ENCODE data around the gene PLCB1.
"Not testable (repeated sequence)": the region's sequence is repeated elsewhere in the genome, so short reads cannot be mapped to it uniquely, and the experiment has no call there.

The PLCB1 gene

GRCh38 chr20:8849990-8850389 is 717.9 kb downstream of the PLCB1 start:
- FAIRE-seq (no peak), DNase-seq (ENCODE audit: insufficient read length) (no peak)
- no peak for TF ChIP-seq TAF1 (IDR thresholded peaks at IDR 0.05; ENCODE audit: borderline replicate concordance, low read depth, low read length)
- TF ChIP-seq POLR2A (IDR thresholded peaks at IDR 0.05; ENCODE audit: low read depth, low read length), result no peak
- TF ChIP-seq POLR2AphosphoS5 (IDR thresholded peaks at IDR 0.05; ENCODE audit: low read depth, low read length), result no peak

- TF ChIP-seq TAF1 (IDR thresholded peaks at IDR 0.05; ENCODE audit: borderline replicate concordance, low read depth, low read length), result no peak
- no peak for TF ChIP-seq POLR2A (IDR thresholded peaks at IDR 0.05; ENCODE audit: low read depth, low read length)
- TF ChIP-seq POLR2AphosphoS5 (IDR thresholded peaks at IDR 0.05; ENCODE audit: low read depth, low read length), result no peak
- FAIRE-seq (no peak), DNase-seq (ENCODE audit: insufficient read length) (no peak)
Measured at GRCh38 chr20:8851446-8851845, 719.4 kb downstream of the PLCB1 start.

GRCh38 chr20:8851919-8852318 is 719.9 kb downstream of the PLCB1 start:
- FAIRE-seq; DNase-seq (ENCODE audit: insufficient read length): not testable (repeated sequence)

DNA sequence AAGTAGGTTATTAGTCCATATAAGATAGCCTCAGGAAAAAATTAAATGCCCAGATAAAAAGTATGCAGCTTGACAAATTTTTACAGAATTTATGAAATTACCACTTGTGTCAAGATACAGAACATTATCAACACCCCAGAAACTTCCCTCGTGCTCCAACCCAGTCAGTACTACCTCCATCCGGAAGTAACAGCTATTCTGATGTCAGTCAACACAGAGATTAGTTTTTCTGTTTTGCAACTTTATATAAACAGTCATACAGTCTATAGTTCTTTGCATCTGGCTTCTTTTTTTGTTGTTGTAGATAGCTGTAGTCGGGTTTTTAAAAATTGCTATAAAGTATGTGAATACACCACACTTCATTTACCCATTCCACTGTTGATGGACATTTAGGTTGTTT is 721.1 kb downstream of the PLCB1 start:
- not testable (repeated sequence) for FAIRE-seq

DNA sequence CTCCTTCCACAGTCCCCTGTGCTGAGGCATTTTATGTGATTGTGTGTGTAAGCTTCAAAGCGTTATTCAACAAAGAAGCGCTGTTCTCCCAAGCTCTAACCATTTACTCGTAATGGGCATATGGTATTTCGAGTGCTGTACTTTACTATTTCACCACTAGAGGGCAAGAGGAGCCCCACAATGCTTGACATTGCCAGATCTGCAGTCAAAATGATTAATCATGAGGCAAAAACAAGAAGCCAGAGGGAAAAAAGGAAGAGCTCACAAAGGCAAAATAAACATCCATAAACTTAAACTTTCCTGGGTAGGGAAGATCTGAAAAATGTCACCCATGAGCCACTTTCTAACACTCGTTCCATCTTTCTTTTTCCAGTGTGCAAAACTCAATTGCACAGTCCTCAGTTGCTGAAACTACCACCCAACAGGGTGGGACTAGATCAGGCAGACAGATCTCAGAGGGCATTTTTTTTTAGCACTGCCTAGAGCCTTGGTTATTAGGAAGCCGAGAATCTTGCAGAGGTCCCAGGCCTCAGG is 721.8 kb downstream of the PLCB1 start:
- peak; percentile 85 for FAIRE-seq
- TF ChIP-seq TAF1 (IDR thresholded peaks at IDR 0.05; ENCODE audit: borderline replicate concordance, low read depth, low read length) (no peak), POLR2AphosphoS5 (IDR thresholded peaks at IDR 0.05; ENCODE audit: low read depth, low read length) (no peak), POLR2A (IDR thresholded peaks at IDR 0.05; ENCODE audit: low read depth, low read length) (no peak)

More for the DNA sequence above, 721.1 kb downstream of the PLCB1 start:
- DNase-seq (ENCODE audit: insufficient read length), result not testable (repeated sequence)

DNA sequence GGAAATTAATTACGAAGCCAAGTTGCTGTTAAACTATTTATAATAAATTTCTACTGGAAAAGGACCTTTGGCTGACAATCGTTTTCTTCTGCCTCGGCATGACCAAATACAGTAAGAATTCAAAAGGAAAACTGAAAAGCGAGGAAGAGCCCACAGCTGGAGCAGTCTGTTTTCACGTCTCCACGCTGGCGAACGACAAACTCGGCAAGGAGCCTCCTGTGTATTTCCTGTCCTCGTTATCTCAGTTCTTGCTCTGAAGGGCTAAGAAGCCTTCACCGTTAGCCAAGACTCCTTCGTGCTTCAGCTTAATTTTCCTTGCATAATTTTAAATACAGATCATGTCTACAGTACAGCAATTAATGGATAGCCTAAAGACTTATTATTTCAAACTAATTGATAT is 722.5 kb downstream of the PLCB1 start:
- TF ChIP-seq POLR2A (IDR thresholded peaks at IDR 0.05; ENCODE audit: low read depth, low read length) (no peak), TAF1 (IDR thresholded peaks at IDR 0.05; ENCODE audit: borderline replicate concordance, low read depth, low read length) (no peak), POLR2AphosphoS5 (IDR thresholded peaks at IDR 0.05; ENCODE audit: low read depth, low read length) (no peak)
- FAIRE-seq (no peak), DNase-seq (ENCODE audit: insufficient read length) (no peak)

More for the DNA sequence above, 721.8 kb downstream of the PLCB1 start:
- DNase-seq (ENCODE audit: insufficient read length), result no peak

DNA sequence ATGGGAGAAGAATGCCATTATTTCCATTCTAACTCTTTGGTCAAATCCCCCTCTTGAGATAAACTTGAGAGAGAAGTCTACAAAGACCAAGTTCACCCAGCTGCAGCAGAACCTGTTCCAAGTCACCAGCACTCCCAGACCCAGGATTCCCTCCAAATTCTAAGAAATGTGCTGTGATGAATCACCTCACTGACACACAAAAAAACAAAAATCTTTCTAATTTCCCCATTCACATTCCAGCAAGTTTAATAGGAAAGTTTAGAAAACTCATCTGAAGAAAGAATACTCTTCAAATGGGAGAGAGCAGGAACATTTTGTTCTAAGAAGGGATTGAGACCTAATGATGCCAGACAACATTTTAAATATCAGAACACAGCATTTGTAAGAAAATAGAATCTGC is 723.2 kb downstream of the PLCB1 start:
- TF ChIP-seq TAF1 (IDR thresholded peaks at IDR 0.05; ENCODE audit: borderline replicate concordance, low read depth, low read length) (no peak), POLR2A (IDR thresholded peaks at IDR 0.05; ENCODE audit: low read depth, low read length) (no peak), POLR2AphosphoS5 (IDR thresholded peaks at IDR 0.05; ENCODE audit: low read depth, low read length) (no peak)
- no peak for FAIRE-seq
- no peak for DNase-seq (ENCODE audit: insufficient read length)

DNA sequence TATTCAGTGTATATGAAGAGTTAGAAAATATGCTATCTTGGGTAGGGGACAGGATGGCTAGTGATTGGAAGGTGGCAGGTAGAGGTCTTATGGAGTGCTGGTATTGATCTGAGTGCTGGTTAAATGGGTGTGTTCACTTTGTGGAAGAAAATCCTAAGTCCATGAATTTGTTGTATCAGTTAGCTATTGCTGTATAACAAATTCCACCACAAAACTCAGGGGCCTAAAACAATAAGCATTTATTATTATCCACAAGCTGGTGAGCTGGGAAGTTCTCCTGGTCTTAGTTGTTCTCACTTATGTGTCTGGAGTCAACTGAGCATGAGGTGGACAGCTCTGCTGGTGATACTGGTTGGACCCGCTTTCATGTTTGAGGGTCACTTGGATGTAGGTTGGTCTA is 724.6 kb downstream of the PLCB1 start:
- FAIRE-seq (no peak), DNase-seq (ENCODE audit: insufficient read length) (no peak)
- TF ChIP-seq POLR2AphosphoS5 (IDR thresholded peaks at IDR 0.05; ENCODE audit: low read depth, low read length) (no peak), POLR2A (IDR thresholded peaks at IDR 0.05; ENCODE audit: low read depth, low read length) (no peak), TAF1 (IDR thresholded peaks at IDR 0.05; ENCODE audit: borderline replicate concordance, low read depth, low read length) (no peak)

- DNase-seq (ENCODE audit: insufficient read length) (no peak), FAIRE-seq (no peak)
- no peak for TF ChIP-seq POLR2A (IDR thresholded peaks at IDR 0.05; ENCODE audit: low read depth, low read length)
- TF ChIP-seq POLR2AphosphoS5 (IDR thresholded peaks at IDR 0.05; ENCODE audit: low read depth, low read length), result no peak
- no peak for TF ChIP-seq TAF1 (IDR thresholded peaks at IDR 0.05; ENCODE audit: borderline replicate concordance, low read depth, low read length)
Measured at GRCh38 chr20:8858181-8858787, 726.2 kb downstream of the PLCB1 start.

GRCh38 chr20:8860011-8860495 is 728.0 kb downstream of the PLCB1 start:
- TF ChIP-seq POLR2A (IDR thresholded peaks at IDR 0.05; ENCODE audit: low read depth, low read length), result no peak
- no peak for TF ChIP-seq TAF1 (IDR thresholded peaks at IDR 0.05; ENCODE audit: borderline replicate concordance, low read depth, low read length)
- TF ChIP-seq POLR2AphosphoS5 (IDR thresholded peaks at IDR 0.05; ENCODE audit: low read depth, low read length), result no peak
- FAIRE-seq (no peak), DNase-seq (ENCODE audit: insufficient read length) (no peak)

GRCh38 chr20:8862092-8862491 is 730.0 kb downstream of the PLCB1 start:
- FAIRE-seq, result no peak
- TF ChIP-seq POLR2AphosphoS5 (IDR thresholded peaks at IDR 0.05; ENCODE audit: low read depth, low read length) (no peak), TAF1 (IDR thresholded peaks at IDR 0.05; ENCODE audit: borderline replicate concordance, low read depth, low read length) (no peak), POLR2A (IDR thresholded peaks at IDR 0.05; ENCODE audit: low read depth, low read length) (no peak)
- no peak for DNase-seq (ENCODE audit: insufficient read length)

- DNase-seq (ENCODE audit: insufficient read length) (no peak), FAIRE-seq (no peak)
- TF ChIP-seq POLR2A (IDR thresholded peaks at IDR 0.05; ENCODE audit: low read depth, low read length) (no peak), POLR2AphosphoS5 (IDR thresholded peaks at IDR 0.05; ENCODE audit: low read depth, low read length) (no peak), TAF1 (IDR thresholded peaks at IDR 0.05; ENCODE audit: borderline replicate concordance, low read depth, low read length) (no peak)
Measured at GRCh38 chr20:8865636-8866035, 733.6 kb downstream of the PLCB1 start.
